GM18868 (cell line): ENCODE results near the gene SERPINA10.
"Not testable (repeated sequence)": the region's sequence is repeated elsewhere in the genome, so short reads cannot be mapped to it uniquely, and the experiment has no call there.

Experiments used
- ATAC-seq: cut with Tn5 transposase; IDR thresholded peaks from one replicate; pipeline ENCODE4 v1.9.1; 2021; ENCODE audit warnings: mild to moderate bottlenecking, moderate library complexity; ENCODE audit not compliant: unreplicated experiment

Gene SERPINA10

GRCh38 chr14:94314890-94315289, 21.8 kb upstream of the SERPINA10 start:
- ATAC-seq: no peak

GRCh38 chr14:94313991-94314655, 21.1 kb upstream of the SERPINA10 start:
- ATAC-seq: no peak

- ATAC-seq: no peak
These were observed 19.6 kb upstream of the SERPINA10 start for GRCh38 chr14:94312481-94313246.

GRCh38 chr14:94310248-94310647, 17.2 kb upstream of the SERPINA10 start:
- ATAC-seq: no peak

- no peak for ATAC-seq
These were observed 16.7 kb upstream of the SERPINA10 start for GRCh38 chr14:94309721-94310120.

- ATAC-seq: no peak
These were observed 14.4 kb upstream of the SERPINA10 start for GRCh38 chr14:94307410-94307992.

GRCh38 chr14:94306047-94306978, 13.2 kb upstream of the SERPINA10 start:
- no peak for ATAC-seq

- no peak for ATAC-seq
These were observed 12.6 kb upstream of the SERPINA10 start for GRCh38 chr14:94305620-94306019.

- ATAC-seq: no peak
These were observed 11.2 kb upstream of the SERPINA10 start for GRCh38 chr14:94304243-94304642.

GRCh38 chr14:94303111-94303510, 10.0 kb upstream of the SERPINA10 start:
- no peak for ATAC-seq

- ATAC-seq: no peak
These were observed 5.1 kb upstream of the SERPINA10 start for GRCh38 chr14:94298130-94298529.

GRCh38 chr14:94296181-94296545, 3.1 kb upstream of the SERPINA10 start:
- not testable (repeated sequence) for ATAC-seq

- ATAC-seq: no peak
These were observed 2.5 kb upstream of the SERPINA10 start for GRCh38 chr14:94295360-94296180.

GRCh38 chr14:94293578-94293924, 483 bp upstream of the SERPINA10 start:
- no peak for ATAC-seq

- no peak for ATAC-seq
These were observed 569 bp downstream of the SERPINA10 start for GRCh38 chr14:94292526-94292871.

GRCh38 chr14:94291906-94292525, 1.1 kb downstream of the SERPINA10 start:
- ATAC-seq: no peak

- ATAC-seq: no peak
These were observed 1.7 kb downstream of the SERPINA10 start for GRCh38 chr14:94291159-94291905.

GRCh38 chr14:94290197-94290596, 2.9 kb downstream of the SERPINA10 start:
- no peak for ATAC-seq
